ENCODE data around the gene HNRNPA2B1.

The HNRNPA2B1 gene

DNA sequence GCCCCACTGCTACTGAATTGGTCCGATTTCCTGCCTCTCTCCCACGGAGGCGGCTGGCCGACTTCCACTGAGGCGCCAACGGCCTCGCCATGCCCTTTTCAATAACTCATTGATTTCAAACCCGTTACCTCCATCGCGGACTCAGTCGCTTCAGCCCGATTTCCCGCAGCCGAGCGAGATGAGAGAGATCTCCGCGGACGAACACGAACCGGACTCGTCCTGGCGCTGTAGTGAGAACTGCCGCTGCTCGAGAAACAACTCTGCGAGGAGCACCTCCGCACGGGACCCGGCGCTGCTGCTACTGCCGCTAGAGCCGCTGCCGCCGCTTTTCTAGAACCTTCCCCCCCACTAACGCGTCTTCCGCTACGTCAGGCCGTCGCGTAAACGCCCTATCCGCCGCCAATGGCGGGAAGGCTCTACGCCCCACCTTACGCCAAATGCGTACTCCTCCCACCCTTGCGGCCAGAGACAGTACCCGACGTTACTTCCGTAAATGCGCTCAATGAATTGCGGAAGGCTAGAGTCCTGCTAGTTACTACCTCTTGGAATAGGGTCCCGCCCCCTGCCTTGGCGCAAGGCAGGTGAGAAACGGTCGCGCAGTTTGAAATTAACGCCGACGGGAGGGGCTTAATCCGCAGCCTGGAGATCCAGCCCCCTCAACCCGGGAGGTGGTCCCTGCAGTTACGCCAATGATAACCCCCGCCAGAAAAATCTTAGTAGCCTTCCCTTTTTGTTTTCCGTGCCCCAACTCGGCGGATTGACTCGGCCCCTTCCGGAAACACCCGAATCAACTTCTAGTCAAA, at the start of gene HNRNPA2B1:
Gene HNRNPA2B1, minus strand, starts transcription at position 303 of the 803 bp plus-strand sequence. Its CDS starts 169 bp downstream, at position 134.
- DNase-seq (ENCODE audit: low spot score) = peak; percentile 99

DNA sequence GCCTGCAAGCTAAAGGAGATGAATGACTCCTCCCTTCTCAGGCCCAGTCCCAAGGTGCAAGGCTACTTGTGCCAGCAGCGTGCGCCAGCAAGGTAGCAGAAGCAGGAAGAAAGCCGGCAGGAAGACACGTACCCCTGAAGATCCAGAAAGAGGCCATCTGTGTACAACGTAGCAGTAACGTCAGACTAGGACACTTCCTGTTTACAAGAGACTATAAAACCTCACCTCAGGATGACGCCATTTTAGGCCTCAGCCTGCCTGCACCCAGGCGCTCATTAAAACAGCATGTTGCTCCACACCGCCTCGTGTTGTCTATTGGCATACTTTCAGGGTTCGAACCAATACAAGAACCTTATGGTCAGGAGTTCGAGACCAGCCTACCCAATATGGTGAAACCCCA, 49.7 kb upstream of the HNRNPA2B1 start:
- no peak for DNase-seq (ENCODE audit: low spot score)

DNA sequence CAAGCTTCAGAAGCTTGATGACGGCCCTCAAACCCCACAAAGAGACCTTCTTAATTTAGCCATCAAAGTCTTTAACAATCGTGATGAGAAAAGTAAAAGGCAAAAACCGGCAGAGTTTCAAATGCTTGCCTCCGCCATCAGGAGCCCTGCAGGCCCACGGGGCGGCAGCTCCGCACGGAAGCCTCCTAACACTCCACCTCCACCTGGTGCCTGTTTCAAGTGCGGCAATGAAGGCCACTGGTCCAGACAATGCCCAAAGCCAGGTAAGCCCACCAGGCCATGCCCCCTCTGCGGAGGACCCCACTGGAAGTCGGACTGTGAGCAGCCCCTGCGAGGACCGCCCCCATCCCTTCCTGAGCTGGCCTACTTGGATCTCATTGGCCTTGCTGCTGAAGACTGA, 44.6 kb upstream of the HNRNPA2B1 start:
- DNase-seq (ENCODE audit: low spot score) = no peak

DNA sequence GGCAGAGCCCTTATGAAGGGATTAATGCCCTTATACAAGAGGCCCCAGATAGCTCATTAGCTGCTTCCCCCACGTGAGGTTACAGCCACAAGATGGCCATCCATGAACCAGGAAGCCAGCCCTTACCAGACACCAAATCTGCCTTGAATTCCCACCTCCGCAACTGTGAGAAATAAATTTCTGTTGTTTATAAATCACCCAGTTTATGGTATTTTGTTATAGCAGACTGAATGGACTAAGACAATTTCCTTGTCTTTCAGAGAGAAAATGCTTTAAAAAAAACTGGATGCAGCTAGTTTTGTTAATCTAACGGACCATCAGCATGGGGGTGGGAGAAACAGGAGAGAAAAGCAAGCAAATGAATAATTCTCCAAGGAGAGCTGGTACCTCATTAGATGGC, 37.5 kb upstream of the HNRNPA2B1 start:
- no peak for DNase-seq (ENCODE audit: low spot score)

DNA sequence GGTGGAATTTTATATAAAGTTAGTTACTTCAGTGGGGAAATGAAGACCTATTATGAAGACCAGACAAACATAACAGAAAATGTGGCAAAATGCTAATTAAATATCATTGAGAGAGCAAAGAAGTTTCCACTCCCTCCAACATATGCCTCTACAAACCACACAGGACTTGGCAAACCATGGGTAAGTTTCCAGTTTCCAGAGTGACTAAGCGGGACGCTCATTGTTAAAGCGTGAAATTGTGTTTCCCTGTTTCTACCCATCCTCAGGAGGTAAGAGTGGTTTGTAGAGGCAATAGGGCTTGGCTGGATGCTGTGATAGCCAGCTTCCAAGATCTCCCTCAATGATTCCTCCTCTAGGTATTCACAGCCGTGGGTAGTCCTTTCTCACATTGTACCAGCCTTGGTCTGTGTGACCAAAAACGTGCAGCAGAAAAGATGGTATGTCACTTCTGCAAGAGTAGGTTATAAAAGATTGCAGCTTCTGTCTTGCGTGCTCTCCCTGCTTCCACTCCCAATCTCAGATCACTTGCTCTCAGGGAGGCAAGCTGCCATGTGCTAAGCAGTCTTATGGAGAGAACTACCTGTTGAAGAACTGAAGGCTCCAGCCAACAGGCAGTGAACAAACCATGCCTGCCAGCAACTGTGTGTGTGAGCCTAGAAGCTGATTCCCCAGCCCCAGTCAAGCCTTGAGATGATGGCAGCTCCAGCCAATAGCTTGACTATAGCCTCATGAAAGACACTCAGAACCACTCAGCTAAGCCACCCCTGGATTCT, 36.7 kb upstream of the HNRNPA2B1 start:
- peak; percentile 5 for DNase-seq (ENCODE audit: low spot score)

DNA sequence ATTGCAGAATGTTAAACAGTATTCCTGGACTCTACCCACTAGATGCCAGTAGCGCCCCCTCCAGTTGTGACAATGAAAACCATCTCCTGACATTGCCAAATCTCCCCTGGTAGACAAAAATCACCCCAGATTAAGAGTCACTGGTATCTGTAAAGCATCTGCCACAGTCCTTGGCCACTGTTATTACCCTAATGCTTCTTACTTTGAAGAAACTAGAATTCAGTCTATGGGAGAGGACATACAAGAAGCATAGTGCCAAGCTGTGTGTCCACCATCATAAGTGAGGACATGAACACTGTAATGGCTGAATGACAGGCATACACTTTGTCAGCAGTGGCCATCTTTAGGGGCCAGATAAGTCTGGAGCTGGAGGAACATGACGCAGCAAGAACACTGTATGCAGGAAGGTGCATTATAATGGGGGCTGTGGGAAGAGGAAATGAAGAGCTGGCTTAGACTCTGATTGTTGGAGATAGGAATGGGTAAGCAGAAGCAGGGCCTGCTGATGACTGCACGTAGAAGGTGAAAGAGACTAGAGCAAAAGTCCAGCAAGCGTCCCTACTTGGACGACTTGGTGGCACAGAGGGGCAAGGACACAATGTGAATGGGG, 33.5 kb upstream of the HNRNPA2B1 start:
- no peak for DNase-seq (ENCODE audit: low spot score)

DNA sequence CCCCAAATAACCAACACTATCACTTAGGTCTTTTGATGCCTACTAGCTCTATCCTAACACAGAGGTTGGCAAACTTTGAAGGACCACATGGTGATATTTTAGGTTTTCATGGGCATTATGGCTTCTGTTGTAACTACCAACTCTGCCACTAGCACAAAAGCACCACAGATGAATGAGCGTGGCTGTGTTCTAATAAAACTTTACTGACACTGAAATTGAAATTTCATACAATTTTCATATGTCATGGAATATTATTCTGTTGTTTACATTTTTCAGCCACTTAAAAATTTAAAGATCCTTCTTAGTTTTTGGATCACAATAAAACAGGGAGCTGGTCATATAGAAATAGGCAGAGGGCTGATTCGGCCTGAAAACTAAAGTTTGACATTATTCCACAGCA, 27.4 kb upstream of the HNRNPA2B1 start:
- DNase-seq (ENCODE audit: low spot score) = no peak

DNA sequence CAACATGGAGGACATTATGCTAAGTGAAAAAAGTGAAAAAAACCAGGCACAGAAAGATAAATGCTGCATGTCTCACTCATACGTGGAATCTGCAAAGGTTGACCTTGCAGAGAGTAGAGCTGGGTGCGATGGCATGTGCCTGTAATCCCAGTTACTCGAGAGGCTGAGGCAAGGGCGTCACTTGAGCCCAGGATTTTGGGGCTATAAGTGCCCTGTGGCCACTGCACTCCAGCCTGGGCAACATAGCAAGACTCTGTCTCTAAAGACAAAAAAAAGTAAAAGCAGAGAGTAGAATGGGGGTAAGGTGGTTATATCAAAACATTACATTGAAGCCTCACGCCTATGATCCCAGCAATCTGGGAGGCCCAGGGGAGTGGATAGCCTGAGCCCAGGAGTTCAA, 23.8 kb upstream of the HNRNPA2B1 start:
- no peak for DNase-seq (ENCODE audit: low spot score)

DNA sequence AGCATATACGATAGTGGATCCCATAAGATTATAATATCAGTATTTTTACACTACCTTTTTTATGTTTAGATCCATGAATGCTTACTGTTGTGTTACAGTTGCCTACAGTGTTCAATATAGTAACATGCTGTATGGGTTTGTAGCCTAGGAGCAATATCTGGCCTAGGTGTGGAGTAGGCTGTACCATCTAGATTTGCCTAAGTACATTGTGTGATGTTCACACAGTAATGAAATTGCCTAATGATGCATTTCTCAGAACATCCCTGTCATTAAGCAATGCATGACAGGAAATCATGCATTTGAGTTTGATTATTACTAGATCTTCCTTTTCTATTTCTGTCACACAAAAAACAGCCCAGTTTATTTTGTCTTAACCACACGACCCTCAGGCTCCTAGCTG, 15.5 kb upstream of the HNRNPA2B1 start:
- no peak for DNase-seq (ENCODE audit: low spot score)

DNA sequence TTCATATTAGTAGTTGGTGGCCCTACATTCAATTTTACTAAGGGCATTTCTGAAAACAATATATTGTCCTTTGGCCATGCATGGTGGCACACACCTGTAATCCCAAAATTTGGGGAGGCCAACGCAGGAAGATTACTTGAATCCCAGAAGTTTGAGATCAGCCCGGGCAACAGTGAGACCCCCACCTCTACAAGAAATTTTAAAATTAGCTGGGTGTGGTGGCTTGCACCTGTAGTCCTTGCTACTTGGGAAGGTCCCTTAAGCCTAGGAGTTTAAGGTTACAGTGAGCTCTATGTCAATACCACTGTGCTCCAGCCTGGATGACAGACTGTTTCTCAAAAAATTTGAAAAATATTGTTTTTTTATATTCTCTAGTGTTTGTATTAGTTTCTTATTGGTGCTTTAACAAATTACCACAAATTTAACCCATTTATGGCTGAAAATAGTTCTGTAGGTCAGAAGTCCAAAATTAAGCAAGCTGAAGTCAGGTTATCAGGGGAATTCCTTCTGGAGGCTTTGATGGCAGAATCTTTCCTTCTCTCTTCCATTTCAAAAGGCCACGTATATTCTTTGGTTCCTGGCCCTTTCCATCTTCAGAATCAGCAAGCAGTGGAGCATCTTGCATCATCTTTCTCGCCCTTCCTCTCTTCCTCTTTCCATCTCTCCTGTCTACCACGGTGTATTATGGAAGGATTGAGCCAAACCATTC, 13.4 kb upstream of the HNRNPA2B1 start:
- DNase-seq (ENCODE audit: low spot score) = no peak

DNA sequence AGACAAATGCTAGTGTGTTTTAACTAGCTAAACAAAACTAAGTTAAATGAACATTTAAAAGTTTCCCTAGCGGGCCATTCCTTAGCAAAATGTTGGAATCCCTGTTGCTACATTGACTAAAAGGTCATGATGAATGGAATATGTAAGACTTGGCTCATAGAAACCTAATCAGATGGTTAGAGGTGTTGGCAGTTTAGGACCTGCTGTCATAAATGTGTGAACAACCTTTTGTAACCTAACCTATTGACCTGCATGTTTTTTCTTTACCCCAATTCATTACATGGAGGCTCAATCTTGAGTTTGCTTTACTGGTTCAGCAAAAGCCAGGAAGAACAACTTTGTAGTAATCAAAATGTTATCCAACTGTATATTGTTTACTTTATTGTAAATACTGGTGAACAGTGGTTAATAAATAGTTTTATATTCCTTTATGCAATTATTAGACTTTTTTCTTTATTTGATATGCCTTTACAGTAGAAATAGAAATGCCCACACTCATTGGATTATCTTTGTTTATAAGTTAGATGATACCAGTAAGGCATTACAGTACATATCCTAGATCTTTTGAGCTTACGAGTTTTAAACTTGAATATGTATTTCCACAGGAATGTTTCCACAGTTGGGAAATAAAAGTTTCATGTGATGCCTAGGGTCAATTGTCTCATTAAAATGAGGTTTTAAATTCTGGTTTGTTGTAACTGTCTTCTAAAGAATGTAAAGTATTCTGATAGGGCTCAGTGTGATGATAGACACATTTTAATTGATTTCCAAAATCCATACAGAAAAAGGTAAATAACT, 12.6 kb upstream of the HNRNPA2B1 start:
- DNase-seq (ENCODE audit: low spot score) = no peak

DNA sequence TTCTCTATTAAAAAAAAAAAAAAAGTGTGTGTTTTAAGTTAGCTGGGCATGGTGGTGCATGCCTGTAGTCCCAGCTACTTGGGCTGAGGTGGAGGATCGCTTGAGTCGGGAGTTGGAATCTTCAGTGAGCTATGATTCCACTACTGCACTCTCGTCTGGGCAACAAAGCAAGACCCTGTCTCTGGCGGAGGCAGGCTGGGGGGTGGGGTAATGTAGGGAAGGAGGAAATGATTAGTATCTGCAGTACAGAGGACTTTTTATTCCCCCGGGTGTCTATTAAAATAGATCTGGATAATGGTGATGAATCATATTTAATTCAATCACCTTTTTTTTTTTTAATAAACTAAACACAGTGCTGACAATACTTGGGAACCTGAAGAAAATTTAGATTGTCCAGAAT, 7.5 kb upstream of the HNRNPA2B1 start:
- DNase-seq (ENCODE audit: low spot score) = no peak

DNA sequence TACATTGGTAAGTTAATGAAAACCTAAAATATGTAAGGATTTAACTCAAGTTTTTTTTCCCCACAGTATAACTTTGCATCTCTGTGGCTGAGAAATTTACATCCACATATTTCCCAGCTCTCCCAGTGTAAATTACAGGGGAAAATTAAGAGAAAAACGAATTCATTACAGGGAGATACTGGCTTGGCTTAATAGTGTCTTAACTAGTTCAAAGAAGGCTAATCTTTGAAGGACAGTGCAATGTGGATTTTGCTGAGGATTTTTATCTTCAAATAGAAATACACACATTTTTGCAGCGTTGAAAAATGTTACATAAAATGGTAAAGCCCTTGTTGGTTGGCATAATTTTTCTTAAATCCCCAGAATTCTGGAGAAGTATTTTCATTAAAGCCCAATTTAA, 2.5 kb upstream of the HNRNPA2B1 start:
- DNase-seq (ENCODE audit: low spot score) = no peak

DNA sequence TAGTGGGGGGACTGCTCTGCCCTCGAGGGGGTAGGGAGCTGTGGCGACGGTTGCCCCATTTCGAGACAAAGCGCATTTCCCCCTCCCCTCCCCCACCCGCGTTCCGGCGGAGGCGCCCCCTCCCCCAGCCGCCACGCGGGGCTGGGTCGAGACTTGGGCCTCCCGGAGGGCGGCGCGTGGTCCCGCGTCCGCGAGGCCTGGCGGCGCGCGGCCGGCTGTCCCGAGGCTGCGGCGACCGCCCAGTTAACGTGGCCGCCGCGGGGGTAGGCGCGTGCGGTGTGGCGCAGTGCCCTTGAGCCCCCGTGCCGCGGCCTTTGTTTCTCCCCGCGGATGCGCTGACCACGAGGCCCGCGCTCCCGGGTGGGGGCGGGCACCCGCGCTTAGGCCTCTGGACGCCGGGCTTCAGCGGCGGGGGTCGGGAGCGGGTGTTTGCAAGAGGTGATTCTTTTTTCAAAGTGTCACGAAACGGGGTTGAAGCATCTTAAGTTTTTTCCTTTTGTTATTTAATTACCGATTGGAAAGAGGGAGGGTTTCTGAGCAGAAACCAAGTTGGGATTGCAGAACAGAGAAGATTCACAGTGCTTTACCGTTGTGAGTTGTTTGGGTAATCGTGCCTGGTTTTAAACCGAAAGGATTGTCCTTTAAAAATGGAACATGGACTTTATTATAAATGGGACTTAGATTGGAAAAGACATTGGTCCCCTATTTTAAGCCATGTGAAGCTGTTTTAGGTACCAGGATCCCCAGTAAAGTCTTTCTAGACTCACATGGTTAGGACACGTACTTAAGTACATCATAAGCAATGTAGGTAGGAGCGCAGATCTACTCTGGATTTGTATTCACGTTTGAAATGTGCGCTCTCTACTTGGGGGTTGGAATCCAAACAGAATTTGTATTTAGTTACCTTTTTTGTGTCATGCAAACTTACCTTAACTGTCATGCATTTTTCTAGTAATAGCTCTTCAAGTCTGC, 1.8 kb upstream of the HNRNPA2B1 start:
- DNase-seq (ENCODE audit: low spot score) = peak; percentile 38

DNA sequence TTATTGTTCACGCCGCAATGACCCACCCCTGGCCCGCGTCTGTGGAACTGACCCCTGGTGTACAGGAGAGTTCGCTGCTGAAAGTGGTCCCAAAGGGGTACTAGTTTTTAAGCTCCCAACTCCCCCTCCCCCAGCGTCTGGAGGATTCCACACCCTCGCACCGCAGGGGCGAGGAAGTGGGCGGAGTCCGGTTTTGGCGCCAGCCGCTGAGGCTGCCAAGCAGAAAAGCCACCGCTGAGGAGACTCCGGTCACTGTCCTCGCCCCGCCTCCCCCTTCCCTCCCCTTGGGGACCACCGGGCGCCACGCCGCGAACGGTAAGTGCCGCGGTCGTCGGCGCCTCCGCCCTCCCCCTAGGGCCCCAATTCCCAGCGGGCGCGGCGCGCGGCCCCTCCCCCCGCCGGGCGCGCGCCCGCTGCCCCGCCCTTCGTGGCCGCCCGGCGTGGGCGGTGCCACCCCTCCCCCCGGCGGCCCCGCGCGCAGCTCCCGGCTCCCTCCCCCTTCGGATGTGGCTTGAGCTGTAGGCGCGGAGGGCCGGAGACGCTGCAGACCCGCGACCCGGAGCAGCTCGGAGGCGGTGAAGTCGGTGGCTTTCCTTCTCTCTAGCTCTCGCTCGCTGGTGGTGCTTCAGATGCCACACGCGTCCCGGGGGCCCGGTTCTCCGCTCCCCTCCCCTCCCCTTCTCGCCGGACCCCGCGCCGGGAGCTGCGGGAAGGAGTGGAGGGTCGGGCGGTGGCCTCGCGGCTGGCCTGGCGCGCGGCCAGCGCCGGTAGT, 887 bp upstream of the HNRNPA2B1 start, which contains the start of gene CBX3:
Gene CBX3, plus strand, starts transcription at position 499 of the 772 bp plus-strand sequence. CDS start 1,254 bp downstream, outside the sequence.
- peak; percentile 85 for DNase-seq (ENCODE audit: low spot score)

DNA sequence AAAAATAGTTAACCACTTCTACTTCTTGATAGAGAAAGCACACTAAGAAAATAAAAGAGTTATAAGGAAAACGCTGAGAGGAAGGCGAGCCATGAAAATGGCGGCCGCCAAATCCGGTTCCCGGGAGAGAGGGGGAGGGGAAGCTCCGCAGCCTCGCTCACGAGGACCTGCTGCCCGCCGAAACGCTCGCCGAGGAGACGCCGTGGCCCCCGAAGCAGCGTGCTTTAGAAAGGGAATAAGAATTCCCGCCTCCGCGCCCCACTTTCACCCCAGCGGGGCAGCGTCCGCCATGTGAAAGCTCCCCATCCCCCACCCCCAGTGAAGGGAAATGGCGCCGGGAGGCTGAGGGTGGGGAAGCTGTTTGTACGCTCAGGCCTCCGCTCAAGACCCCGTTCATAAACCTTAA, 505 bp downstream of the HNRNPA2B1 start:
- peak; percentile 68 for DNase-seq (ENCODE audit: low spot score)

DNA sequence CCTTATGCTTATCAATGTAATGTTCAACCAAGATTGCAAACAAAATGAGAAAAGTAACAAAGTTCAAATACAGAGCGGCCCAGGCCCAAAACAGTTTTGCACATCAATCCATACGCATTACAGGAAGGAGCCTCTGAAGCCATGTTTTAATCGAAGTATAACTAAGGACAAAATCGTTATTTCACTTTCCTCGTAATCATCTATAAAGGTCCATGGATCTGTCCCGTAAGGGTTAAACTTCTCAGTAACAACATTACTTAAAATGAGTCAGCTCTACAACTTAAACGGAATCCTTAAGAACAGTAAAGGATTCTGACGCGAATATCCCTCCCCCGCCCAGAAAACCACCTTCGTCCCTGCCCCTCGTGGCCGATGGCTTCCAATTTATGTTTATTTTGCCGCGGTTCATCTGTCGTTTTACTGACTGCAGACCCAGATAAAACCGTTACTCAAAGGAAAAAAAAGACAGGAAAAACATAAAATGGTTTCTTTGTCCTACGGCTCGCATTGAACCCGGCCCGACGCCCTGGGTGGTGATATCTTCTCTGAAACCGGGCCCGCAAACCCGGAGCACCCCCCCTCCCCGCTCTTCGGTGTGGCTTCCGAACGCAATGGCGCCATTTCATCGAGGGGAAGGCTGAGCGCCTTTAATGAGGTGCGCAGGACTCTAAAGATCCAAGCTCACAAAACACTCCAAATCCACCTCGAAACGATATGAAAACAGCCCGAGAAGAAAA, 1.1 kb downstream of the HNRNPA2B1 start:
- peak; percentile 82 for DNase-seq (ENCODE audit: low spot score)

DNA sequence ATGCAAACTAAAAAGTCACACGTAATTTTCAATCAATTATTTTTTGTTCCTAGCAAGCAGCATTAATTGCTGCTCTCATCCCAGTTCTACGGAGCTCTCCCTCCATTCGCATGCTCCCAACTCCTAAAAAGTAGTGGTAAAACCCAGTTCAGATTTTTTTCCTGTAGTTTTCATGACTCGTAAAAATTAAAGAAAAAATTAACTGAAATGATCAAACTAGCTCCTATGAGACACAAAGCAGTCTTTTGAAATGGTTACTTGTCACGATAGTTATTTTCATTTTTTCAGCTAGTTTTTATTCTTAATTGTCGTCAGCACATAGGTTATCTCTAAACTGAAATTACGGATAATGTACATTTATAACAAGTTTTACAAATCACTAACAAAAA, 1.8 kb downstream of the HNRNPA2B1 start:
- DNase-seq (ENCODE audit: low spot score) = no peak

All from Ammon's horn (tissue), 1 donor.